OCI-LY7 (cell line): ENCODE data around the gene SBF2.

Experiments used
- CTCF ChIP-seq: fragments of 200-600 bp; sonication (generic); conservative IDR thresholded peaks from 2 replicates; pipeline ENCODE4 v1.5.1; 2014; ENCODE audit warnings: mild to moderate bottlenecking, antibody characterized with exemption, low read length, moderate library complexity, mixed read lengths
- EZH2phosphoT487 ChIP-seq: fragments of 200-600 bp; sonication (generic); IDR thresholded peaks from 2 replicates; pipeline ENCODE4 v1.6.1; 2018; ENCODE audit warnings: low read depth, borderline replicate concordance, mild to moderate bottlenecking, mixed run types, antibody characterized with exemption, low read length, moderate library complexity, mixed read lengths

GRCh38 chr11:9804419-9804902, 489.6 kb downstream of the SBF2 start:
- TF ChIP-seq CTCF = no peak
- no peak for TF ChIP-seq EZH2phosphoT487
